Activated CD4-positive, alpha-beta T cell treated with anti-CD3 and anti-CD28 coated beads for 24 hours (primary cell): ENCODE results near the gene LPA.
"Not testable (repeated sequence)": the region's sequence is repeated elsewhere in the genome, so short reads cannot be mapped to it uniquely, and the experiment has no call there.

Source experiments
- DNase-seq, 2 donors: peaks; one replicate each; pipeline ENCODE4 v3.0.0-alpha.2; 2020; ENCODE audit warnings: low read depth in 2 of 2

LPA gene

GRCh38 chr6:160661216-160661615 is 2.9 kb downstream of the LPA start:
- no peak for DNase-seq

DNA sequence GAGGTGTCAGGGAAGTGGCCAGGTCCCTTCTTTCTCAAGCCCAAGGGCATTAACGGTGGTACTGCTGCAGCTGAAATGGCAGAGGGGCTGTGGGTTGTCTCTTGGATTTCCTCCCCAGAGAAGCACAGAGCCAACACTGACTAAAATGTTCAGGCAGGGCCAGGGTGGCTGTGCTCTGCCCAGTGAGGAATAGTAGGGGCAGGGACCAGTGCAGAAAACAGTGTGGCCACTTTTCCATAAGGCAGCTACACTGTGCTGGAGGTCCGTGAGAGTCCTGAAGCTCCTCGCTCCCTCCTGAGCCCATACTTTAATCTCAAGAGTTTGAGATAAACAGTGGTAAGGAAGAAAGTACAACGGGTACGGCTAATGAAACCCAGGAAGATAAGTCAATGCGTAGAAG is 4.5 kb downstream of the LPA start:
- no peak for DNase-seq

- DNase-seq, result no peak
Observed at GRCh38 chr6:160634706-160635105, 29.4 kb downstream of the LPA start.

DNA sequence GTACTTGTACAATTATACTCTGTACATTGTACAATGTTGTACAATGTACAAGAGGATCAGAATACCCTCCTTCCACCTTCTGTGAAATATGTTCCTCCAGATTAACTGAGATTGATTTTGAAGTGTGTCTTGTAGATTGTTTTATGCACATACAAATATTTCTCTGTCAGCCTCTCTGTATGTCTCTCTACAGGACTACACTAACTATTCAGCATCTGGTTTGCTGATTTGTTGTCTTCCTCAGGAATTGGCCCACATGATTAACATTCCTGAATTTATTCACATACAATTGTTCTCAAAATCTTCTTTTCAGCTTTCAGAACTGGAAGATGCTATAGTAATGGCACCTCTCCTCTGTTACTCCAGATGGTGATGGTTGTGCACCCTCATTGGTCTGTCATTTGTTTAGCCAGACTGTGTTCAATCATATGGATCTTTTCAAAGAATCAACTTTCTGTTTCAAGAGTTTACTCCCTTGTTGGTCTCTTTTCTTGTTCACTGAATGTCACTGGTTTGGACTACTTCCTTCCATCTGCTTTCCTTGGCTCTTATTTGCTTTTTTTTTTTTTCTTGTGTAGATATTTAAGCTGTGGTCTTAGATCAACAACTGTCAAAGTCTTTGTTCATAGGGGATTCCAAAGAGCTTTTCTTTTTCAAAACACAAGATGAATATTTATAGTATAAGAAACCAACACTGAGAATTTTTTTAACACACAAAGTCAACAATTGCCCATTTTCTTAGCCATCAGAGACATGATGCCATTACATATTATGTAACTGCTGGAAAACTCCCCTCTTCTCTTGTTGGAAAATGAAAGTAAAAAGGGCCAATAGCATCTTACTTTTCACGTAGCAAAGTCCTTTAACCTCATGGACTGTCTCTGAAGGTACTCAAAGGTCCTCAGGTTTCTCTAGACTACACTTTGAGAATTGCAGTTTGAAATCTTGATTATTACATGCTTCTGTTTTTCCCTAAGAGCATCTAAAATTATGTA is 67.9 kb downstream of the LPA start:
- DNase-seq, result no peak

DNA sequence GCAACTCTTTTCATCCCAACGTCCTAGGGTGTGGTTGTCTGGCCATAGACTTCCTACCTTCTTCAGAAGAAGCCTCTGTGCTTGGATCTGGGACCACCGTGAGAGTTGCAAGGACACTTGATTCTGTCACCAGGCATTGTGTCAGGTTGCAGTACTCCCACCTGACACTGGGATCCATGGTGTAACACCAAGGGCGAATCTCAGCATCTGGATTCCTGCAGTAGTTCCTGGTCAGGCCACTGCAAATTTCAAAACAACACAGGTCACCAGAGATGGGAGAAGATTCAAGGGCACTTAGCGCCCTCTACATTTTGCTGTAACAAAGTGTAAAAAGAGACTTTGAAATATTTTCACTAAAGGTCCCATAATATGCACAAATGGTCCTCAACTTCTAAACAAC is 68.8 kb downstream of the LPA start:
- not testable (repeated sequence) for DNase-seq

- no peak for DNase-seq
Observed at GRCh38 chr6:160586374-160586773, 77.7 kb downstream of the LPA start.

DNA sequence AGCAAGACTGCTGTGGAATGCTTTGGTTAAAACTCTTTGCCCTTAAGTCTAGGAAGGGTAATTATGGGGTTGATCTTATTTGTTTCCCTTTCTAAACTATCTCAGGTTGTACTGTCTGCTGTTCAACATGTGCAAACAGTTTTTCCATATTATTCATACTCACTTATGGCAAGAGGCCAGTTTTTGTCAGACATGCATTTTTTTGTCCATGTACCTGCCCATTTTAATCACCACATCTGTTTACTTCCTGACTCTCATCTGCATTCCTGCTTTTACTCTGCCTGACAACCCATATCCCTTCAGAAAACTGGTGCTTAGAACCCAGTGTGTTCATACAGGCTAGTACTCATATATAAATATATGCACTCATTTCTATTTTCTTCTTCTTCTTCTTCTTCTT is 80.3 kb downstream of the LPA start:
- no peak for DNase-seq

DNA sequence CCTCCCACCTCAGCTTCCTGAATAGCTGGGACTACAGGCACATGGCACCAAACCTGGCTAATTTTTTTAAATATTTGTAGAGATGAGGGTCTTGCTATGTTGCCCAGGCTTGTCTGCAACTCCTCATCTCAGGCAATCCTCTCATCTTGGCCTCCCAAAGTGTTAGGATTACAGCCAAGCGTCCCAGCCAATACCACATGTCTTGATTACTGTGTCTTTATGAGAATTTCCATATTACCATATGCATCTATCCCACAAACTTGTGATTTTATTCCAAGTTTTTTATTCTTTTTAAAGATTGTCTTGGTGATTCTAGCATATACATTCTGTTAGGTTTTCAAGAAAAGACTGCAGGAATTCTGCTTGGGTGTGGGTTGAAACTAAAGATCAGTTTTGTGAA is 82.7 kb downstream of the LPA start:
- no peak for DNase-seq

DNA sequence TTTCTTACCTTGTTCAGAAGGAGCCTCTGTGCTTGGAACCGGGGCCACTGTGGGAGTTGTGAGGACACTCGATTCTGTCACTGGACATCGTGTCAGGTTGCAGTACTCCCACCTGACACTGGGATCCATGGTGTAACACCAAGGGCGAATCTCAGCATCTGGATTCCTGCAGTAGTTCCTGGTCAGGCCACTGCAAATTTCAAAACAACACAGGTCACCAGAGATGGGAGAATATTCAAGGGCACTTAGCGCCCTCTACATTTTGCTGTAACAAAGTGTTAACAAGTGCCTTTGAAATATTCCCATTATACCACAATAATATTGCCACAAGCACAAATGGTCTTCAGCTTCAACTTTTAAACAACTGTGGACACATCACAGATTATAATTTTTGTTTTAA is 85.6 kb downstream of the LPA start:
- not testable (repeated sequence) for DNase-seq

GRCh38 chr6:160573943-160574342 is 90.1 kb downstream of the LPA start:
- no peak for DNase-seq

DNA sequence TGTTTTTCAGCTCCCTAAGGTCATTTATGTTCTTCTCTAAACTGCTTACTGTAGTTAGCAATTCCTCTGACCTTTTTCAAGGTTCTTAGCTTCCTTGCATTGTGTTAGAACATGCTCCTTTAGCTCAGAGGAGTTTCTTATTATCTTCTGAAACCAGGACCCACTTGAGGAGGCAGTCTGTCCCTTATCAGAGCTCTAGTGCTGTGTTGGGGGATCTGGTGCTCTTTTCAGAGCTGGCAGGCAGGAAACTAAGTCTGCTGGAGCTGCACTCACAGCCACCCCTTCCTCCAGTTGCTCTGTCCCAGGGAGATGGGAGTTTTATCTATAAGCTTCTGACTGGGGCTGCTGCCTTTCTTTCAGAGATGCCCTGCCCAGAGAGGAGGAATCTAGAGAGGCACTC is 92.9 kb downstream of the LPA start:
- not testable (repeated sequence) for DNase-seq

DNA sequence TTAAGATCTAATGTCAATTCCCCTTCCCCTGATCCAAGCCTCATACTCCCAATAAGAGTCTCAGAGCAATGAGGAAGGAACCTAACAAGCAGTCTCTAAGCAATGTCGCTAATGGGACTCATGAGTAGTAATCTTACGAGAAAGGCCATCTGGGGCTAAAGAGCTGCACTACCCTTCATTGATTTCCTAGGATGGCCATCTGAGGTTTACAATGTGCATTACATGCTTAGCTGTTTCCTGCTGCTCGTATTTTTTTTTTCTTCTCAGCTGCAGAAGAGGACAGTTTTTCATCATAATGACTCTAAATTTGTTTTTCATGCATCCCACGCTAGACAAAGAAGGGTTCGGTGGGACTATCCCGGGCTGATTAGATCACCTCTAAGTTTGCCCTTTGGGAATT is 119.3 kb downstream of the LPA start:
- no peak for DNase-seq

GRCh38 chr6:160535270-160535669 is 128.8 kb downstream of the LPA start:
- no peak for DNase-seq

- DNase-seq, result peak; percentile 42 to 55
Observed at GRCh38 chr6:160534050-160534696, 129.9 kb downstream of the LPA start.

GRCh38 chr6:160532315-160532714 is 131.8 kb downstream of the LPA start:
- no peak for DNase-seq

DNA sequence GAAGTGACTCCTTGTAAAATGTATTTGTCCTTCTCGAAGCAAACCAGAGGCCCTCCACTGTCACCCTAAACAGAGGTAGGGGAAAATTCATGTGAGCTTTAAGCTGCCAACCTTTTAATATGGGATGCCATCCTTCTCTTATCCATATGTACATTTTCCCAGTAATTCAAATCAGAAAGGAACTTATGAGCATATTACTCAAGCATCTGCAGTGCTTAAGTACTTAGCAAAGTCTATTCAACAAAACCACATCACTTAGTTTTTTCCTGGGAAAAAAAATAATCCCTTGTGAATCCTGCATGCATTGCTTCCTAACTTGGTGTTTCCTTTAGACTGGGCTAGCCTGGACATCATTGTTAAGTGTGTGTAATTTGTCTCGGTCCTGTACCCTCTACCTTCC is 132.2 kb downstream of the LPA start:
- no peak for DNase-seq

DNA sequence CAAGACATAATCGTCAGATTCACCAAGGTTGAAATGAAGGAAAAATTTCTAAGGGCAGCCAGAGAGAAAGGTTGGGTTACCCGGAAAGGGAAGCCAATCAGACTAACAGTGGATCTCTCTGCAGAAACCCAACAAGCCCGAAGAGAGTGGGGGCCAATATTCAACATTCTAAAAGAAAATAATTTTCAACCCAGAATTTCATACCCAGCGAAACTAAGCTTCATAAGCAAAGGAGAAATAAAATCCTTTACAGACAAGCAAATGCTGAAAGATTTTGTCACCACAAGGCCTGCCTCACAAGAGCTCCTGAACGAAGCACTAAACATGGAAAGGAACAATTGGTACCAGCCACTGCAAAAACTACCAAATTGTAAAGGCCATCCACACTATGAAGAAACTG is 134.6 kb downstream of the LPA start:
- DNase-seq, result not testable (repeated sequence)

- DNase-seq, result no peak
Observed at GRCh38 chr6:160523223-160523622, 140.9 kb downstream of the LPA start.

- DNase-seq, result peak; percentile 12 to 68
Observed at GRCh38 chr6:160520043-160520904, 143.8 kb downstream of the LPA start.

DNA sequence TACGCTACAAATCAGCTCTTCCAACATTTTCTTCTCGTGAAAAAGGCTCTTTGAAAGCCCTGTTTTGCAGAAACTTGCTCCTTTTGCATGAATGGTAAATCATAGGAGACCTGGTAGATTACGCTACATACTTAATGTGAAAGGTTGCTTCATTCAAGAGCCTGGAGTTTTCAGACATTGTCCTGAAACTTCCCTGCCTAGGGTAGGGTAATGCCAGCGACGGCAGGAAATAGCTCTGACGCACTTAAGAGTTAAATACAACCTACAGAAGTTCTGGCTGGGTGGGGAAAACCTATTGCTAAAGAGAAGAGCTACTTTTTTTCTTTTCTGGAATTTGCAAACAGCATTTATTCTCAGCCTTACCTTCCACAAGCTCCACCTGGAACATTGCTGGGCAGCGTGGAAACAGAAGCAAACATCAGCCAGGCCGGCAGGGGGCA is 144.5 kb downstream of the LPA start:
- peak in 1 of 2 donors; percentile 75 for DNase-seq

- DNase-seq, result no peak
Observed at GRCh38 chr6:160519133-160519532, 144.9 kb downstream of the LPA start.

DNA sequence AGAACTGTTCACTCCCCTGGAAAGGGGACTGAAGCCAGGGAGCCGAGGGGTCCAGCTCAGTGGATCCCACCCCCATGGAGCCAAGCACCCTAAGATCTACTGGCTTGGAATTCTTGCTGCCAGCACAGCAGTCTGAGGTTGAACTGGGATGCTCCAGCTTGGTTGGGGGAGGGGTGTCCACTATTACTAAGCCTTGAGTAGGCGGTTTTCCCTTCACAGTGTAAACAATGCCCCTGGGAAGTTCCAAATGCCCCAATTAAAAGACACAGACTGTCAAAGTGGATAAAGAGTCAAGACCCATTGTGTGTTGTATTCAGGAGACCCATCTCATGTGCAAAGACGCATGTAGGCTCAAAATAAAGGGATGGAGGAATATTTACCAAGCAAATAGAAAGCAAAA is 150.2 kb downstream of the LPA start:
- DNase-seq, result no peak
